HuH-7 (cell line): ENCODE data around the gene SLC44A2.

Experiments
- DNase-seq: peaks from one replicate; pipeline ENCODE4 v3.0.0; 2011; ENCODE audit warnings: low spot score

SLC44A2 gene

DNA sequence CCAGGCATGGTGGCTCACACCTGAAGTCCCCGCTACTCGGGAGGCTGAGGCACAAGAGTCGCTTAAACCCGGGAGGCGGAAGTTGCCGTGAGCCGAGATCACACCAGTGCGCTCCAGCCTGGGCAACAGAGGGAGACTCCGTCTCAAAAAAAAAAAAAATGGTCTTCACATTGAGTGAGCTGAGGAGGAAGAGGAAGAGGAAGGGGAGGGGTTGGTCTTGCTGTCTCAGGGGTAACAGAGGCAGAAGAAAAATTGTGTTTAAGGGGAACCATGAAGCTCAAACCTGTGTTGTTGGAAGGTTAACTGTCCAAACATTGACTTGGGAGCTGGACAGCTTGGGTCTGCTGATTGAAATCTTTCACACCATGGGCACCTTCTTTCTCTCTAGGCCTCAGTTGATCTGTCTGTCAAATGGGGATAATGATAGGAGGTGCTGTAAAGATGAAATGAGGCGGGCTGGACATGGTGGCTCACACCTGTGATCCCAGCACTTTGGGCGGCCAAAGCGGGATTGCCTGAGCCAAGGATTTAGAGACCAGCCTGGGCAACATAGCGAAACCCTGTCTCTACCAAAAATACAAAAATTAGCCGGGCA, 9.8 kb upstream of the SLC44A2 start:
- DNase-seq = no peak

DNA sequence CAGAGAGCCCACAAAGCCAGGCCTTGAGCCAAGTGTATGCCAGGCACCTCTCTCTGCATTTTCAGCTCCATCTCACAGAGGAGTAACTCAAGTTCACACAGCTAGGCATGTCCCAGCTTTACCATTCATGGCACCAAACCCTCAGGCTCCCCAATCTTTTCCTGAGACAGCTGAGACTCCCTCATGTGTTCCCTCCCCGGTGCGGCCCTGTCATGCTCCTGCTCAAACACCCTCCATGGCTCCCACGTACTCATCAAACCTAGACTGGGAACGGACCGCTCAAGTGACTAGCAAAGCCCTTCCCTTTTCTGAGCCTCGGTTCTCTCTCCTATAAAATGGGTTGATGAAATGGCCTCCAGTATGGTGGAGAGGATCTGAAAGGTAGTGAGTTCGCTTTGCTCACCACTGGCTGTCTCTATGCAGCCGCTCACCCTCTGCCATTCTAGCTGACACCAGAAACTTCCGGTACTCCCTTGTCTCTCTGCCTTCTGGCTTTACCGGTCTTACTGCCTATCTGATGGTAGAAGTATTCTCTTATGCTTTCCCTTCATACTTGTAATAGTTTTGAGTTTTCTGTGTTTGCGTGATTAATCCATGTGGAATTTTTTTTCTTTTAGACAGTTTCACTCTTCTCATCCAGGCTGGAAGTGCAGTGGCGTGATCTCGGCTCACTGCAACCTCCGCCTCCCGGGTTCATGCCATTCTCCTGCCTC, 7.8 kb upstream of the SLC44A2 start:
- DNase-seq = no peak

- DNase-seq = no peak
Observed at GRCh38 chr19:10618846-10619245, 6.5 kb upstream of the SLC44A2 start.

- no peak for DNase-seq
Observed at GRCh38 chr19:10620786-10621185, 4.6 kb upstream of the SLC44A2 start.

DNA sequence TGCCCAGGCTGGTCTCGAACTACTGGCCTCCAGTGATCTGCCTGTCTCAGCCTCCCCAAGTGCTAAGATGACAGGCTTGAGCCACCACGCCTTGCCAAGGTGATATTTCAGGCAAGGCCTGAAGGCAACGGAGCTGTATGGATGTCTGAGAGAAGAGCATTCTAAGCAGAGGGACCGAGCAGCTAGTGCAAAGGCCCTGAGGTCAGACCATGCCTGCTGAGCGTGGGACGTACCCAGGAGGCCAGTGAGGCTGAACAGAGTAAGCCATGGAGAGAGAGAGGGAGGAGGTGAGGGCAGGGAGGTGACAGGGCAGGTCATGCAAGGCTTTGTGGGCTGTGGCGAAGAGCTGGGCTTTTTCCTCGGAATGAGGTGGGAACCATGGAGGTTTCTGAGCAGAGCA, 3.4 kb upstream of the SLC44A2 start:
- no peak for DNase-seq

DNA sequence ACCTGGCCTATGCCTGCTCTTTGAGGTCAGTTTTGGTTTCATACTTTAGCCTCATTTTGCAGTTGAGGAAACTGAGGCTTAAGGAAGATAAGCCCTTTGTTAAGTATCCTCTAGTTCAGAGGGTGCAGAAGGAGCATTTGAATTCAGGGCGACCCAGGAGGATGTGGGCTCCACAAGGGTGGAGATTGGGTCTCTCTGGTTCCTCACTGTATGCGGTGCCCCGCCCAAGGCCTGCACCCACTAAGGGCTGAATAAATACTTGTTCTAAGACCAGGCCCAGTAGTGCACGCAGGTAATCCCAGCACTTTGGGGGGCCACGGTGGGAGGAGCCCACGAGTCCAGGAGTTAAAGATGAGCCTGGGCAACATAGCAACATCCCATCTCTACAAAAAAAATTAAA, 768 bp upstream of the SLC44A2 start:
- no peak for DNase-seq

DNA sequence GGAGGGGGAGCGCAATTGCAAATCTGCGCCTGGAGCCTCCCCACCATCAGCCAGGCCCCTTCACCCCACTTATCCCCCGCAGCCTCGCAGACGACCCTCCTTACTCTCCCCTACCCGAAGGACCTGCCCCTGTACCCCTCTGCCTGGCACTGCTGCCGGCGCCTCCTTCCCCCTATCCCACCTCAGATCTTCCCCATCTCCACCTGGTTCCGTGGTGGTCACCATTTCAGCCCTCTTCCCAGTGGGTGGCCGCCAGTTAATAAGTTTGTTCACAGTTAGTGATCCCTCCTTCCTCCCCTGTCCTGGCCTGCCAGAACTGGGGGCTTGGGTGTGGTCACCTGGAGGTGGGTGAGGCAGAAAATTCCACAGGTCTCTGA, 397 bp downstream of the SLC44A2 start:
- no peak for DNase-seq

DNA sequence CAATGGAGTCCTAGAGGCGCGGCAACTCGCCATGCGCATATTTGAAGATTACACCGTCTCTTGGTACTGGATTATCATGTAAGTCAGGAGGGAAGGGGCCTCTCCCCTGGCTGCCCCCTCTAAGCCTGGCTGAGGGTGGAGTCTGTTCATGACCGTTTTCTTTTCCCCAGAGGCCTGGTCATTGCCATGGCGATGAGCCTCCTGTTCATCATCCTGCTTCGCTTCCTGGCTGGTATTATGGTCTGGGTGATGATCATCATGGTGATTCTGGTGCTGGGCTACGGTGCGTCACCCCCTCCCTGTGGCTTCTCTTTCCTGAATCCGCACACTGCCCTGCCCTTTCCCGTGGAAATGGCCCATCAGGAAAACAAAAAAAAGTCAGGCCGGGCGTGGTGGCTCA, 6.5 kb downstream of the SLC44A2 start:
- DNase-seq = no peak

DNA sequence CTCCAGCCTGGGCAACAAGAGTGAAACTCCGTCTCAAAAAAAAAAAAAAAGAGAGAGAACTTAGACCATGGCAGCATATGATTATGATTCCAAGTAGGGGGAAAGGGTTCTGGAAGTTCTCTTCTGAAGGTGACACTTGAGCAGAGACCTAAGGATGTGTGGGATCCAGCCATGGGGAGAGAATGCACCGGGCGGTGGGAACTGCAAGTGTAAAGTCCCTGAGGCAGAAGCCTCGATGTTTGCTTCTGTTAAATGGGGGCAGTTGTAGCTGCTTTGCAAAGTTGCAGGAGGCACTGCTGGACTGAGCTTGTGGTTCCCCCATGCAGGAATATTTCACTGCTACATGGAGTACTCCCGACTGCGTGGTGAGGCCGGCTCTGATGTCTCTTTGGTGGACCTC, 9.1 kb downstream of the SLC44A2 start:
- no peak for DNase-seq

GRCh38 chr19:10634963-10635362, 9.6 kb downstream of the SLC44A2 start:
- DNase-seq = no peak

- DNase-seq = no peak
Observed at GRCh38 chr19:10636304-10636972, 11.1 kb downstream of the SLC44A2 start.

GRCh38 chr19:10637894-10638293, 12.5 kb downstream of the SLC44A2 start:
- DNase-seq = no peak

DNA sequence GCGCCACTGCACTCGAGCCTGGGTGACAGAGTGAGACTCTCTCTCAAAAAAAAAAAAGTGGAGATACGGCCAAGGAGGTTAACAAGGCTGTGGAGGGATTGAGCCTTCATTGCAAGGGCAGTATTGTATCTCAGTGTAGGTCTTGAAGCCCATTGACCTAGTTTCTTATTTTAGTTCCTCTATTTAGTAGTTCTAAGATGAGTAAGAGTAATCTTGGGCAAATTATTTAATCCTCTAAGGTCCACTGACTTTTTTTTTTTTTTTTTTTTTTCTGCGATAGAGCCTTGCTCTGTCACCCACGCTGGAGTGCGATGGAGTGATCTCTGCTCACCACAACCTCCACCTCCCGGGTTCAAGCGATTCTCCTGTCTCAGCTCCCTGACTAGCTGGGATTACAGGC, 14.5 kb downstream of the SLC44A2 start:
- DNase-seq = no peak

GRCh38 chr19:10640361-10640760, 15.0 kb downstream of the SLC44A2 start:
- no peak for DNase-seq

- DNase-seq = no peak
Observed at GRCh38 chr19:10641248-10641647, 15.9 kb downstream of the SLC44A2 start.

GRCh38 chr19:10642473-10643171, 17.3 kb downstream of the SLC44A2 start:
- no peak for DNase-seq

- DNase-seq = no peak
Observed at GRCh38 chr19:10643172-10643967, 18.0 kb downstream of the SLC44A2 start.

DNA sequence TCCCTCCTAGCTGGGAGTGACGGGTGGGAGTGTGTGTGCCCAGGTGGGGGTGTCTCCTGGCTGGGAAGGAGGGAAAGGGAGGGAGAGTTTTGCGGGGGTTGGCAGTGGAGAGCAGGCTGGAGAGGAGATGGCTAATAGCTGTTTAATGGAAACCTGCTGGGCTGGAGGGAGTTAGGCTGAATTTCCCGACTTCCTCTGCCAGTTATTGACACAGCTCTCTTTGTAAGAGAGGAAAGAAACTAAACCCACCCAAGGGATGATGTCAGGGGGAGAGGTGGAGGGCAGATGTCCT, 18.6 kb downstream of the SLC44A2 start:
- DNase-seq = no peak

- peak; percentile 92 for DNase-seq
Observed at GRCh38 chr19:10644260-10645007, 19.1 kb downstream of the SLC44A2 start.

- DNase-seq = no peak
Observed at GRCh38 chr19:10646456-10647159, 21.3 kb downstream of the SLC44A2 start.

DNA sequence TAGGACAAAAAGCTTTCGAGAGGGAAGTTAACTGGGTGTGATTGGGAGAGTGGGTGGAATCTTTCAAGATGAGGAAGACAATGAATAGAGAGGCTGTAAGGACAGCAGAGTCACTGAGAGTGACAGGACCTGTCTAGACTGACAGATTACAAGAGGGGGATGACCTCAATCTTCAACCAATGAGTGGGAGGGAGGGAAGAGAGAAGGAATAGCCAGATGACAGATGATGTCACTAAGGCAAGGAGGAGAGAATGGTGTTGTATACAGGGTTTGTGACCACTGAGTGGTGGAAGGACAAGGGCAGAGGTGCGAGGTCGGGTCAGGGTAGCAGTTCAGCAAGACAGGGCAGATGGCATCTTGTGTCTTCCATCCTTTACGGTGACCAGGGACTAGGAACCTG, 23.0 kb downstream of the SLC44A2 start:
- DNase-seq = no peak
